ENCODE measurements around the gene C10orf90. TPM values are rescaled to one million over a fixed set of nuclear protein-coding genes. Genes with fewer than 3 reads are reported as not detected.

The C10orf90 gene
- total RNA-seq, 4 donors from 2014 or later = not detected

GRCh38 chr10:126524526-126524925, 146.0 kb downstream of the C10orf90 start:
- WGBS, 2 donors = 62 to 67% methylated on average over 6 of the region's 6 CpGs
- DNase-seq (ENCODE audit: low spot score in 2 of 2) = no peak
- H3K27me3 ChIP-seq = no peaks in the 10 kb centered on the region
- no peaks in the 10 kb centered on the region for H3K9me3 ChIP-seq
- no peak overlapping the region for H3K27ac ChIP-seq
- H3K4me3 ChIP-seq = no peak overlapping the region
- TF ChIP-seq EP300 (IDR thresholded peaks at IDR 0.05) = no peak
- no peak for TF ChIP-seq CTCF (IDR thresholded peaks at IDR 0.05)
- no peaks in the 10 kb centered on the region for H3K36me3 ChIP-seq
- H3K4me1 ChIP-seq = no peaks in the 10 kb centered on the region

- H3K27me3 ChIP-seq = no peaks in the 10 kb centered on the region
- DNase-seq (ENCODE audit: low spot score in 2 of 2) = no peak
- no peaks in the 10 kb centered on the region for H3K9me3 ChIP-seq
- H3K27ac ChIP-seq = no peak overlapping the region
- no peaks in the 10 kb centered on the region for H3K36me3 ChIP-seq
- H3K4me1 ChIP-seq = no peaks in the 10 kb centered on the region
- WGBS, 2 donors = 65 to 67% methylated on average over 3 of the region's 3 CpGs
- TF ChIP-seq CTCF (IDR thresholded peaks at IDR 0.05) = no peak
- TF ChIP-seq POLR2A (IDR thresholded peaks at IDR 0.05) = no peak
- no peak for TF ChIP-seq EP300 (IDR thresholded peaks at IDR 0.05)
- no peak overlapping the region for H3K4me3 ChIP-seq
These were observed 147.4 kb downstream of the C10orf90 start for GRCh38 chr10:126523071-126523470.

GRCh38 chr10:126521399-126521798, 149.1 kb downstream of the C10orf90 start:
- Histone ChIP-seq H3K36me3 (no peaks in the 10 kb centered on the region), H3K4me1 (no peaks in the 10 kb centered on the region), H3K4me3 (no peak overlapping the region), H3K9me3 (no peaks in the 10 kb centered on the region), H3K27me3 (no peaks in the 10 kb centered on the region), H3K27ac (no peak overlapping the region)
- WGBS, 2 donors = 79 to 83% methylated on average over 5 of the region's 5 CpGs
- no peak for TF ChIP-seq CTCF (IDR thresholded peaks at IDR 0.05)
- TF ChIP-seq POLR2A (IDR thresholded peaks at IDR 0.05) = no peak
- no peak for TF ChIP-seq EP300 (IDR thresholded peaks at IDR 0.05)
- no peak for DNase-seq (ENCODE audit: low spot score in 2 of 2)

- TF ChIP-seq EP300 (IDR thresholded peaks at IDR 0.05) = no peak
- no peak for TF ChIP-seq POLR2A (IDR thresholded peaks at IDR 0.05)
- no peak for TF ChIP-seq CTCF (IDR thresholded peaks at IDR 0.05)
- no peak for DNase-seq (ENCODE audit: low spot score in 2 of 2)
- H3K9me3 ChIP-seq = no peaks in the 10 kb centered on the region
- H3K27ac ChIP-seq = no peak overlapping the region
- WGBS, 2 donors = 72 to 73% methylated on average over 7 of the region's 7 CpGs
- H3K4me3 ChIP-seq = no peak overlapping the region
- no peaks in the 10 kb centered on the region for H3K36me3 ChIP-seq
- H3K27me3 ChIP-seq = no peaks in the 10 kb centered on the region
- no peaks in the 10 kb centered on the region for H3K4me1 ChIP-seq
These were observed 149.7 kb downstream of the C10orf90 start for GRCh38 chr10:126520751-126521317.

GRCh38 chr10:126519992-126520391, 150.5 kb downstream of the C10orf90 start:
- no peaks in the 10 kb centered on the region for H3K4me1 ChIP-seq
- no peaks in the 10 kb centered on the region for H3K9me3 ChIP-seq
- no peak for DNase-seq (ENCODE audit: low spot score in 2 of 2)
- H3K27me3 ChIP-seq = no peaks in the 10 kb centered on the region
- no peak overlapping the region for H3K4me3 ChIP-seq
- H3K36me3 ChIP-seq = no peaks in the 10 kb centered on the region
- no peak for TF ChIP-seq CTCF (IDR thresholded peaks at IDR 0.05)
- no peak for TF ChIP-seq EP300 (IDR thresholded peaks at IDR 0.05)
- TF ChIP-seq POLR2A (IDR thresholded peaks at IDR 0.05) = no peak
- no peak overlapping the region for H3K27ac ChIP-seq
- 86 to 90% methylated on average over 7 of the region's 7 CpGs for WGBS, 2 donors
